Measurements from ENCODE around the gene WNK2. TPM values are rescaled to one million over a fixed set of nuclear protein-coding genes. Genes with fewer than 3 reads are reported as not detected.

WNK2 gene
- polyA plus RNA-seq, 2 of the 4 experiments (the other 2 are of a cell fraction), result 2.1 to 6.7 TPM

- no peak for TF ChIP-seq USF2 (IDR thresholded peaks at IDR 0.05)
Observed at GRCh38 chr9:93207860-93208734, 24.2 kb downstream of the WNK2 start (continued).

GRCh38 chr9:93209097-93209496, 25.2 kb downstream of the WNK2 start:
- FAIRE-seq, result no peak
- TF ChIP-seq NPAS2 (CRISPR knock-in tag; IDR thresholded peaks at IDR 0.05; ENCODE audit: borderline replicate concordance) (no peak), SREBF2 (IDR thresholded peaks at IDR 0.05) (no peak), USF2 (IDR thresholded peaks at IDR 0.05) (no peak), MAZ (IDR thresholded peaks at IDR 0.05; ENCODE audit: borderline replicate concordance, low read depth, low read length) (no peak), ZNF302 (CRISPR knock-in tag; IDR thresholded peaks at IDR 0.05) (no peak), MAFK (IDR thresholded peaks at IDR 0.05; ENCODE audit: partially characterized antibody) (no peak), POLR2A (IDR thresholded peaks at IDR 0.05; ENCODE audit: low read length) (no peak), RCOR1 (IDR thresholded peaks at IDR 0.05; ENCODE audit: low read depth, low read length) (no peak), HOXB13 (CRISPR knock-in tag; IDR thresholded peaks at IDR 0.05; ENCODE audit: low read depth) (no peak)
- TF ChIP-seq, protein P1, sequence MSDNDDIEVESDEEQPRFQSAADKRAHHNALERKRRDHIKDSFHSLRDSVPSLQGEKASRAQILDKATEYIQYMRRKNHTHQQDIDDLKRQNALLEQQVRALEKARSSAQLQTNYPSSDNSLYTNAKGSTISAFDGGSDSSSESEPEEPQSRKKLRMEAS (IDR thresholded peaks at IDR 0.05), result no peak
- DNase-seq (ENCODE audit: low read depth in 1 of 2, low spot score in 1 of 2), result no peak

DNA sequence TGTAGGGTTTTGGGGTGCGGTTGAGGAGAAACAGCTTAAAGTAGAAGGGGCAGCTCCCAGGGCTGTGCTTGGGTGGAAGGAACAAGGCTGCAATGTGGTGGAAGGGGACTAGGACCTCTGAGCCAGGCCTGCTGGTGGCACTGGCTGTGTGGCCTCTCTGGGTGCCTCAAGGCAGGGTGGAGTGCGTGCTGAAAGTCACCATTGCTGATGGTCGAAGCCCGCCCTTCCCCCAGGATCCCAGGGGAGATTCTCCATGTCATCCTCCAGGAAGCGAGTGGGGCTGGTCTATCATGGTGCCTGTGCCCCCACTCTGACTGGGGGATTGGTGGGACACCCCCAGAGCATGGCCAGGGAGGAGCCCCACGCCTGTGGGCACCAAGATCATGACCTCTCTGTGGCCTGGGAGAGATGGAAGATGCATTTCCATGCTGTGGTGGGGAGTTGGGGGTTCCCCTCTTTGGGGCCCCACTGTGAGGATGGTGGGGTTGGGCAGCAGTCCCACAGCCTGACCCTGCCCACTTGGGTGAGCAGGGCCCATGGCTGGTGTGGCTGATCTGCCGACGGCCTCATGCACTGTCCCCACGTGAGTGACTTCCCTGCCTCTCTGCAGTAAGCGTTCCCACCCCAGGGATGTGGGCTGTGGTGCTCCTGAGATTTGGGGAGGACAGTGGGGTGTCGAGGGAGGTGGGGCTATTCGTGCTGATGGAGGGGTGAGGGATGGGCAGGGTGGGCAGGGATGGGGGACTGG, 25.8 kb downstream of the WNK2 start:
- ATAC-seq (no peak), FAIRE-seq (no peak), DNase-seq (ENCODE audit: low read depth in 1 of 2, low spot score in 1 of 2) (no peak)
- CTCF ChIA-PET, result no interaction called here
- no peaks in the 10 kb centered on the region for H3K4me1 ChIP-seq
- WGBS (ENCODE audit: missing lambda C conversion rate), result 73% methylated on average over 5 of the region's 12 CpGs
- H3K4me3 ChIP-seq, result no peak overlapping the region
- no peaks in the 10 kb centered on the region for H3K9me3 ChIP-seq
- H3K27ac ChIP-seq, result no peak overlapping the region
- H3K4me2 ChIP-seq, result no peak overlapping the region
- TF ChIP-seq BHLHE40 (IDR thresholded peaks at IDR 0.05; ENCODE audit: low read depth, low read length) (no peak), CBX8 (IDR thresholded peaks at IDR 0.05) (no peak), REST (IDR thresholded peaks at IDR 0.05) (no peak), HOXB13 (CRISPR knock-in tag; IDR thresholded peaks at IDR 0.05; ENCODE audit: low read depth) (no peak), POLR2A (IDR thresholded peaks at IDR 0.05; ENCODE audit: low read length) (no peak), PHF8 (IDR thresholded peaks at IDR 0.05; ENCODE audit: borderline replicate concordance, low read depth) (no peak), EP300 (IDR thresholded peaks at IDR 0.05) (no peak), CEBPB (IDR thresholded peaks at IDR 0.05) (no peak), MAZ (IDR thresholded peaks at IDR 0.05; ENCODE audit: borderline replicate concordance, low read depth, low read length) (no peak), NR3C1 (IDR thresholded peaks at IDR 0.05) (no peak), KDM1A (IDR thresholded peaks at IDR 0.05; ENCODE audit: low read depth) (no peak), CHD4 (IDR thresholded peaks at IDR 0.05; ENCODE audit: borderline replicate concordance) (no peak), HEYL (CRISPR knock-in tag; IDR thresholded peaks at IDR 0.05) (no peak), CBX2 (IDR thresholded peaks at IDR 0.05; ENCODE audit: borderline replicate concordance, low read depth) (no peak), ATOH8 (CRISPR knock-in tag; IDR thresholded peaks at IDR 0.05; ENCODE audit: low read depth) (no peak), FOXS1 (CRISPR knock-in tag; IDR thresholded peaks at IDR 0.05) (no peak), RFX5 (IDR thresholded peaks at IDR 0.05) (no peak)
- TF ChIP-seq, protein P2, sequence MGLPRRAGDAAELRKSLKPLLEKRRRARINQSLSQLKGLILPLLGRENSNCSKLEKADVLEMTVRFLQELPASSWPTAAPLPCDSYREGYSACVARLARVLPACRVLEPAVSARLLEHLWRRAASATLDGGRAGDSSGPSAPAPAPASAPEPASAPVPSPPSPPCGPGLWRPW (IDR thresholded peaks at IDR 0.05), result no peak
- TF ChIP-seq, protein P3, sequence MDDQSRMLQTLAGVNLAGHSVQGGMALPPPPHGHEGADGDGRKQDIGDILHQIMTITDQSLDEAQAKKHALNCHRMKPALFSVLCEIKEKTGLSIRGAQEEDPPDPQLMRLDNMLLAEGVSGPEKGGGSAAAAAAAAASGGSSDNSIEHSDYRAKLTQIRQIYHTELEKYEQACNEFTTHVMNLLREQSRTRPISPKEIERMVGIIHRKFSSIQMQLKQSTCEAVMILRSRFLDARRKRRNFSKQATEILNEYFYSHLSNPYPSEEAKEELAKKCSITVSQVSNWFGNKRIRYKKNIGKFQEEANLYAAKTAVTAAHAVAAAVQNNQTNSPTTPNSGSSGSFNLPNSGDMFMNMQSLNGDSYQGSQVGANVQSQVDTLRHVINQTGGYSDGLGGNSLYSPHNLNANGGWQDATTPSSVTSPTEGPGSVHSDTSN (IDR thresholded peaks at IDR 0.05), result no peak
- POLR2A ChIA-PET, result no interaction called here

More at GRCh38 chr9:93209097-93209496, 25.2 kb downstream of the WNK2 start:
- no peak for ATAC-seq
- POLR2A ChIA-PET, result no interaction called here
- CTCF ChIA-PET, result interaction anchor here (0.6 kb wide), 1 partner anchor 14 kb away, joined by 3 read pairs; no protein-coding TSS in a partner anchor
- H3K27ac ChIP-seq, result no peak overlapping the region
- no peak overlapping the region for H3K4me2 ChIP-seq
- no peak overlapping the region for H3K4me3 ChIP-seq
- no peaks in the 10 kb centered on the region for H3K9me3 ChIP-seq
- H3K4me1 ChIP-seq, result no peaks in the 10 kb centered on the region
- 91% methylated on average over 9 of the region's 9 CpGs for WGBS (ENCODE audit: missing lambda C conversion rate)
